Cardiac fibroblast (primary cell): ENCODE results near the gene WDR62.
A peak's percentile ranks its signal among the peaks of the same experiment; 100 is the strongest.

Source experiments
- DNase-seq, 2 donors: peaks; one replicate each; pipeline versions ENCODE4 v3.0.0 to v3.0.0-alpha.2; 2010; ENCODE audit warnings: low read depth in 2 of 2
- H3K4me3 ChIP-seq, 2 donors: replicated peaks in 1 of 2; 1 replicate in 1 of 2; 2 replicates in 1 of 2; pipeline ENCODE4 v1.5.1; 2011; ENCODE audit warnings: low read depth in 2 of 2, low read length in 2 of 2, mild to moderate bottlenecking in 2 of 2, moderate library complexity in 1 of 2
- TF ChIP-seq, protein P1 (sequence below): IDR thresholded peaks from one replicate; pipeline ENCODE4 v1.5.1; 2011; ENCODE audit warnings: low read depth, mild to moderate bottlenecking, low read length, inconsistent platforms

Gene WDR62

DNA sequence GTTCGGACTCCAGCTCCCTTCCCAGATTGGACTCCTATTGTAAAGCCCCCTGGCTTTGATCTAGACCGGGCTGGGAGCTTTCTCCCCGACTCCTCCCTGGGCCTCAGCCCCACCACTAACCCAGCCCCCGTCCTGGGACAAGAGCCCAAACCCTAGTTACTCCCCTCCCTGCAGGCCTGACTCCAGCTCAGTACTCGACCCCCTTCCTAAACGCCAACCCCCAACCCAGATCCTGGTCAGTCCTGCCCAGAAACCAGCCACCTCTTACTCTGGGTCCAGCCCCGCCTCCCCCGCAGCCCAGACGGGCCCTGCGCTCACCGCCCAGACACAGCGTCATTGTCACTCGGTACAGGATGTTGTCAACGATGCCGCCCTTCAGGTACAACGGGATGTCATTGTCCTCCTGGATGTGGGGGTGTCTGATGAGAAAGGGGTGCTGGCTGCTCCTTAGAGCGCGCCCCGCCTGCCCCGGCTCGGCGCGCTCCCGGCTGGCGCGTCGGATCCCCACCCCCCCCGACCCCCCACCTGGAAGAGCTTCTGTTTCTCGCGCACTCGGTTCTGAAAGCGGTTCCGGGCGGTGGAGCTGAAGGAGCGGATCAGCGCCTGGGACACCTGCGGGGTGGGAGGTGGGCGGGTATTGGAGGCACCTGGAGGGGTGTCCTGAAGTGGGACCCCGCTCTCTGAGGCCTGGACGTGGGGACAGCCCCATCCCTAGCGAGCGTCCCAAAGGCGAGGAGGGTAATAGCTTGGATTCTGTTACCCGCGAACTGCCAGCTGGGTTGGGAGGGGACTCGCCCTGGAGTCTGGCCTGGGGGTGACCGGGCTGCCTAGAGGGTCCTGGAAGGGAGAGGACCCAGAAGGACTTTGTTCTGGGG lies 96.7 kb downstream of the WDR62 start:
- peak overlapping the region; percentile 51 to 64 for H3K4me3 ChIP-seq

GRCh38 chr19:36152019-36152351 lies 97.3 kb downstream of the WDR62 start:
- peak in 1 of 2 donors; percentile 35 for DNase-seq
- TF ChIP-seq, protein P1, sequence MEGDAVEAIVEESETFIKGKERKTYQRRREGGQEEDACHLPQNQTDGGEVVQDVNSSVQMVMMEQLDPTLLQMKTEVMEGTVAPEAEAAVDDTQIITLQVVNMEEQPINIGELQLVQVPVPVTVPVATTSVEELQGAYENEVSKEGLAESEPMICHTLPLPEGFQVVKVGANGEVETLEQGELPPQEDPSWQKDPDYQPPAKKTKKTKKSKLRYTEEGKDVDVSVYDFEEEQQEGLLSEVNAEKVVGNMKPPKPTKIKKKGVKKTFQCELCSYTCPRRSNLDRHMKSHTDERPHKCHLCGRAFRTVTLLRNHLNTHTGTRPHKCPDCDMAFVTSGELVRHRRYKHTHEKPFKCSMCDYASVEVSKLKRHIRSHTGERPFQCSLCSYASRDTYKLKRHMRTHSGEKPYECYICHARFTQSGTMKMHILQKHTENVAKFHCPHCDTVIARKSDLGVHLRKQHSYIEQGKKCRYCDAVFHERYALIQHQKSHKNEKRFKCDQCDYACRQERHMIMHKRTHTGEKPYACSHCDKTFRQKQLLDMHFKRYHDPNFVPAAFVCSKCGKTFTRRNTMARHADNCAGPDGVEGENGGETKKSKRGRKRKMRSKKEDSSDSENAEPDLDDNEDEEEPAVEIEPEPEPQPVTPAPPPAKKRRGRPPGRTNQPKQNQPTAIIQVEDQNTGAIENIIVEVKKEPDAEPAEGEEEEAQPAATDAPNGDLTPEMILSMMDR, result no peak
- H3K4me3 ChIP-seq, result peak overlapping the region; percentile 51 to 64

More for the DNA sequence above, 96.7 kb downstream of the WDR62 start:
- peak; percentile 34 to 42 for DNase-seq
- TF ChIP-seq, protein P1, result no peak

DNA sequence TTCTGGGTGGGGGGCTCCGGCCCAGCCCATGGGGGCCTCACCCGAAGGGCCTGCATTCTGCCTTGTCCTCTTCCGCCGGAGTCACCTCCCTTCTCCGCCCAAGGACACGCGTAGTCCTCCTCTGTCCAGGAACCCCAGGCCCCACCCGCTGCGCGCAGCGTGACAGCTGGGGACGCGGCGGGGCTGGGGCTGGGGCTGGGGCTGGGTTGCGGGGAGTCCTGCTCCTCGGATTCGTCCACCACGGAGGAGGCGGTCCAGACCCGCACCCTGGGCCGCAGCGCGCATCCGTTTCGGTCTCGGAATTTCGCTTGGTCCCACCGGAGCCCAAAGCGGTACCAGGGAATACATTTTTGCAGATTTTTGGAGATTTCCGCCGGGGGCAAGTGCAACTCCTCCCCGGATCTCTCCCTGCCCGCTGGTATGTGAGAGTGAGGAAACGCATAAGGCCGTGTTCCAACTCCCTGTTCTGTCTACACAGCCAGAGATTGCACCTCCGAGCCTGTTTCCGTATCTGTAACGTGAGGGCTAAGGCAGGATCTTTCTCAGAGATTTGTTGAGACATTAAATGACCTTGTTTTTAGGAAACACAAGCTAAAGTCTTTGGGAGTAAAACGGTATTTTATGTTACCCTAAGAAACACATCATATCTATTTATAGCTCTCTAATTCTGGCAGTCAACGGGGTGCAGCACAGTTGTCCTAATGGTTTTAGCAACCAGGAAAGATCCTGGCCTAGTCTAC lies 97.8 kb downstream of the WDR62 start, which contains the start of gene COX7A1:
Gene COX7A1 (minus strand): TSS at position 96 of the 740 bp plus-strand sequence. CDS start 40 bp downstream, at position 56.
- TF ChIP-seq, protein P1, result no peak
- peak; percentile 70 for DNase-seq
- peak within 1 kb of the TSS; percentile 51 to 64 for H3K4me3 ChIP-seq

DNA sequence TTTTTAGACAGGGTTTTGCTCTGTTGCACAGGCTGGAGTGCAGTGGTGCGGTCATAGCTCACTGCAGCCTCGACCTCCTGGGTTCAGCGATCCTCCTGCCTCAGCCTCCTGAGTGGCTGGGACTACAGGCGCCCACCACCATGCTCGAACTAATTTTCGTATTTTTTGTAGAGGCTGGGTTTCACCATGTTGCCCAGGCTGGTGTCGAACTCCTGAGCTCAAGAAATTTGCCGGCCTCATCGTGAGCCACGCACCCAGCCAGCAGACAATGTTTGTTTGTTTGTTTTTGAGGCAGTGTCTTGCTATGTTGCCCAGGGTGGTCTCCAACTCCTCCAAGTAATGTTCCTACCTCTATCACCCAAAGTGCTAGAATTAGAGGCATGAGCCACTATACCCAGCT lies 98.4 kb downstream of the WDR62 start:
- TF ChIP-seq, protein P1, result no peak
- peak overlapping the region in 1 of 2 donors; percentile 64 for H3K4me3 ChIP-seq
- no peak for DNase-seq
